Activated CD4-positive, alpha-beta memory T cell treated with anti-CD3 and anti-CD28 coated beads for 36 hours (primary cell): ENCODE results near the gene TP53BP1. TPM values are rescaled to one million over a fixed set of nuclear protein-coding genes. Genes with fewer than 3 reads are reported as not detected.
A peak's percentile ranks its signal among the peaks of the same experiment; 100 is the strongest.

Source experiments
- CTCF ChIA-PET: fragments of 350-600 bp; sonication (Branson Sonifier 250); formaldehyde crosslinking; loops from one replicate; lab custom pipeline; 2021; ENCODE audit warnings: antibody characterized with exemption, inconsistent platforms; lab: Charles Lee
- POLR2A ChIA-PET: fragments of 350-600 bp; sonication (Branson Sonifier 250); formaldehyde crosslinking; loops from one replicate; lab custom pipeline; 2021; ENCODE audit warnings: antibody characterized with exemption; lab: Charles Lee
- DNase-seq: peaks from one replicate; pipeline ENCODE4 v3.0.0-alpha.2; 2020
- H3K27ac Mint-ChIP-seq: one replicate; pipeline ENCODE4 v1.8.0; 2021; ENCODE audit warnings: mixed read lengths
- H3K27me3 Mint-ChIP-seq: one replicate; pipeline ENCODE4 v1.8.0; 2021; ENCODE audit warnings: mixed read lengths
- H3K36me3 Mint-ChIP-seq: one replicate; pipeline ENCODE4 v1.8.0; 2021; ENCODE audit warnings: mixed read lengths
- H3K4me1 Mint-ChIP-seq: one replicate; pipeline ENCODE4 v1.8.0; 2021; ENCODE audit warnings: low read depth, mixed read lengths
- H3K4me3 Mint-ChIP-seq: one replicate; pipeline ENCODE4 v1.8.0; 2021; ENCODE audit warnings: mild to moderate bottlenecking, mixed read lengths
- H3K9me3 Mint-ChIP-seq: one replicate; pipeline ENCODE4 v1.8.0; 2021; ENCODE audit warnings: mixed read lengths
- intact Hi-C: fragments of 100-400 bp; cut with micrococcal nuclease; formaldehyde crosslinking; loops from one replicate; pipeline ENCODE4 v1.15.1; 2023
- total RNA-seq, 2 experiments: library from RNA; stranded (reverse); gene quantifications; one replicate each; pipeline ENCODE4 v1.2.3, GENCODE V29; 2021

TP53BP1 gene
- total RNA-seq, 2 experiments from 2014 or later = 26.4 to 32.0 TPM

DNA sequence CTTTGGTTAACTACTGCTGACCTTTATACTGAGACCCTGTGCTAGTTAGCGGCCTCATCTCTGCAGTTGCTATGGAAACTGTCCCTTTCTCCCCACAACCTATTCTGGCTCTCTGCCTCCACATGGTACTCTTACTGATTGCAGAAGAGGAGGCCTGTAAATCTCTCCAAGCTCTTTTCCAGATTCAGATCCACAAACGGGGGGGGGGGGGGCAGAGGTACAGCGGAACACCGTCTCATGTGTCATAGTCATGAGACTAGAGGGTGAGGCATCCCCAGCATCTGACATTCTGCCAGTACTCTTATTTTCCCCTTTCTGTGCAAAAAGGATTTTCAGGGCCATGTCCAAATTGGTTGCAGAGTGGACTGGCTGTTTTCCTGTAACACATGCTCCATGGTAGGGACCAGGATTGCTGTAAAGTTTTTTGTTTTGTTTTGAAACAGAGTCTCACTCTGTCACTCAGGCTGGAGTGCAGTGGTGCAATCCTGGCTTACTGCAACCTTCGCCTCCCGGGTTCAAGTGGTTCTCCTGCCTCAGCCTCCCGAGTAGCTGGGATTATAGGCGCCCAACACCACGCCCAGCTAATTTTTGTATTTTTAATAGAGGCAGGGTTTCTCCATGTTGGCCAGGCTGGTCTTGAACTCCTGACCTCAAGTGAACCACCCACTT lies 16.2 kb upstream of the TP53BP1 start:
- Mint-ChIP-seq H3K36me3 (no peaks in the 10 kb centered on the region), H3K4me3 (no peak overlapping the region), H3K9me3 (no peaks in the 10 kb centered on the region), H3K4me1 (peaks cover 29% of the 10 kb centered on the region), H3K27ac (no peak overlapping the region), H3K27me3 (no peaks in the 10 kb centered on the region)
- DNase-seq = no peak
- CTCF ChIA-PET = no interaction called here
- POLR2A ChIA-PET = no interaction called here
- intact Hi-C loops = no loop called here

DNA sequence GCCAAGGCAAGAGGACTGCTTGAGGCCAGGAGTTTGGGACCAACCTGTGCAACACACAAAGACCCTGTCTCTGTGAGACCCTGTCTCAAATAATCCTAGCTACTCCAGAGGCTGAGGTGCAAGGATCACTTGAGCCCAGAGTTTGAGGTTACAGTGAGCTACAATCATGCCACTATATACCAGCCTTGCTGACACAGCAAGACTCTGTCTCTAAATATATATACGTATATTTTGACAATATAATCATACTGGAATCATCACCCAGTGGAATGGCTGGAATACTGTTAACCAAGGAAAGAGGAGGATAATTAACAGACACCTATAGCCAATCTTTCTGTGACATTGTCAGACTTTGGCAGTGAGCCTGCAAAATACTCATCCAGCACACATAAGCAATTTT lies 15.5 kb upstream of the TP53BP1 start:
- intact Hi-C loops = no loop called here
- ChIA-PET CTCF (no interaction called here), POLR2A (no interaction called here)
- Mint-ChIP-seq H3K4me3 (no peak overlapping the region), H3K36me3 (no peaks in the 10 kb centered on the region), H3K27me3 (no peaks in the 10 kb centered on the region), H3K27ac (no peak overlapping the region), H3K4me1 (peaks cover 22% of the 10 kb centered on the region), H3K9me3 (no peaks in the 10 kb centered on the region)
- no peak for DNase-seq

DNA sequence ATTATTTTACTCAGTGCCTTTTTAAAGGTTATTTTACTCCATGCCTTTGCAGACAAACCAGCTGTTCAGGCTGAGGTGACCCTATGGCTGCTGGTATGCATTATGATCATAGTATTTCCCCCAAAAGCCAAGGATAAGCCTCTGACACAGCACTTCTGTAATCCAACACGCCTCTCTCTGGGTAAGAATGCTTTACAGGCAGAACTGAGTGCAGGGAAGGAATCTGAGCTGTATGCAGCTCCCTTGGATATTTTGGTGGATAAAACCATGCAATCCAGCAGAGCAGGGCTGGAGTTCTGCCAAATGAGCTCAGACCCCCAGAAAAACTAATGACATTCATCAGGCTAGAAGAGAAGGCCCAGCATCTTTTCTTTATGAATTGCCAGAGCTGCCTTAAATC lies 12.8 kb upstream of the TP53BP1 start:
- Mint-ChIP-seq H3K27ac (no peak overlapping the region), H3K9me3 (no peaks in the 10 kb centered on the region), H3K4me1 (peaks cover 6% of the 10 kb centered on the region), H3K27me3 (no peaks in the 10 kb centered on the region), H3K36me3 (no peaks in the 10 kb centered on the region), H3K4me3 (no peak overlapping the region)
- no peak for DNase-seq
- intact Hi-C loops = no loop called here
- ChIA-PET POLR2A (no interaction called here), CTCF (interaction anchor here (0.7 to 1.8 kb wide), 2 partner anchors 8 to 9 kb away, joined by 3 to 6 read pairs; no protein-coding TSS in a partner anchor)

GRCh38 chr15:43499635-43500034 lies 6.7 kb upstream of the TP53BP1 start:
- H3K4me1 Mint-ChIP-seq = no peaks in the 10 kb centered on the region
- CTCF ChIA-PET = interaction anchor here (0.6 to 0.9 kb wide), 3 partner anchors 15 to 215 kb away, joined by 3 read pairs; no protein-coding TSS in a partner anchor
- H3K27me3 Mint-ChIP-seq = no peaks in the 10 kb centered on the region
- no peaks in the 10 kb centered on the region for H3K9me3 Mint-ChIP-seq
- H3K27ac Mint-ChIP-seq = no peak overlapping the region
- H3K36me3 Mint-ChIP-seq = no peaks in the 10 kb centered on the region
- POLR2A ChIA-PET = no interaction called here
- intact Hi-C loops = no loop called here
- no peak overlapping the region for H3K4me3 Mint-ChIP-seq
- no peak for DNase-seq

- Mint-ChIP-seq H3K27me3 (no peaks in the 10 kb centered on the region), H3K27ac (no peak overlapping the region), H3K4me1 (no peaks in the 10 kb centered on the region), H3K36me3 (no peaks in the 10 kb centered on the region), H3K9me3 (no peaks in the 10 kb centered on the region), H3K4me3 (no peak overlapping the region)
- POLR2A ChIA-PET = no interaction called here
- intact Hi-C loops = no loop called here
- CTCF ChIA-PET = no interaction called here
- no peak for DNase-seq
Measured at GRCh38 chr15:43498990-43499389, 6.0 kb upstream of the TP53BP1 start.

DNA sequence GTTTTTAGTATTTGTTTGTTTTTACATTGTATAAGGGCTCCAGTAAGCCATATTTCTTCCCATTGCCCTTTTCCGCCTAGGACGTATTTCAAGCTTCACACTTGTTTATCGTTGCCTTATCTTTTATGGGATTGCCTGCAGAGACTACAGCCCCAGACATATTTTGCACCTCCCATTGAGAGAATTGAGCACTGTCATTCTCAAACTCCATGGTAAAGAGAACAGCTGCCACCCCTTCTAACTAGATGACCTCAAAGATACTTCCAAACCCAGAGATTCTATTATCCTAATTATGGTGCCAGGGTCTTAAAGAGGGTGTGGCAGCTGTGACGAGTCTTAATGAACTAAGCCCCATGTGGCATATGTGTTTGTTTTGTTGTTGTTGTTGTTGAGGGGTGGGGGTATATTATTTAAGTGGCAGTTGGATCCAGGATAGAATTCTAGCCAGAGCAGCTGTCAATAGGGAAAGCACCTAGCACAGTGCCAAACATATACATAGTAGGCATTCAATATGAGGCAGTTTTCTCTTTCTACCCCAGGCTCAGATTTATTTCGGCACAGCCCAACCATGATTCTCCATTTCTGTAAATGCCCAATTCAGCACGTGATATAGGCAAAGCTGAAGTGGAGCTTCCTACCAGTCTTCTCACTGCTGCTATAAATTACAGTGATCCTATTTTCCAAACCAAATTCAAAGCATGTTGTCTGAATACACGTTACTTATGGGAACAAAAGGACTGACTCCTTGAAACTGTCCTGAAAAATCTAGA lies 932 bp upstream of the TP53BP1 start:
- H3K4me3 Mint-ChIP-seq = peak overlapping the region; percentile 87
- no peaks in the 10 kb centered on the region for H3K9me3 Mint-ChIP-seq
- intact Hi-C loops = loop anchor here (1.0 to 5.0 kb wide), 2 partner anchors 16 to 52 kb away; no protein-coding TSS in a partner anchor
- peaks cover 24% of the 10 kb centered on the region for H3K4me1 Mint-ChIP-seq
- no peaks in the 10 kb centered on the region for H3K27me3 Mint-ChIP-seq
- peak overlapping the region; percentile 88 for H3K27ac Mint-ChIP-seq
- ChIA-PET POLR2A (interaction anchor here (1.4 to 3.2 kb wide), 2 partner anchors 8 to 17 kb away, joined by 5 to 22 read pairs; no protein-coding TSS in a partner anchor), CTCF (interaction anchor here (1.3 to 4.4 kb wide), 5 partner anchors 10 to 118 kb away, joined by 3 to 23 read pairs (median 13); no protein-coding TSS in a partner anchor)
- H3K36me3 Mint-ChIP-seq = peaks cover 14% of the 10 kb centered on the region
- no peak for DNase-seq

- DNase-seq = no peak
- H3K27ac Mint-ChIP-seq = peak overlapping the region; percentile 88
- intact Hi-C loops = loop anchor here (5.0 kb wide), 1 partner anchor 50 kb away; no protein-coding TSS in a partner anchor
- peaks cover 21% of the 10 kb centered on the region for H3K36me3 Mint-ChIP-seq
- H3K4me1 Mint-ChIP-seq = peaks cover 25% of the 10 kb centered on the region
- ChIA-PET CTCF (interaction anchor here (0.7 to 4.4 kb wide), 4 partner anchors 19 to 946 kb away, joined by 3 to 23 read pairs (median 14); no protein-coding TSS in a partner anchor), POLR2A (interaction anchor here (3.2 kb wide), 1 partner anchor 19 kb away, joined by 22 read pairs; no protein-coding TSS in a partner anchor)
- peak overlapping the region; percentile 87 for H3K4me3 Mint-ChIP-seq
- no peaks in the 10 kb centered on the region for H3K27me3 Mint-ChIP-seq
- H3K9me3 Mint-ChIP-seq = no peaks in the 10 kb centered on the region
Measured at GRCh38 chr15:43492266-43492665, 690 bp downstream of the TP53BP1 start.

DNA sequence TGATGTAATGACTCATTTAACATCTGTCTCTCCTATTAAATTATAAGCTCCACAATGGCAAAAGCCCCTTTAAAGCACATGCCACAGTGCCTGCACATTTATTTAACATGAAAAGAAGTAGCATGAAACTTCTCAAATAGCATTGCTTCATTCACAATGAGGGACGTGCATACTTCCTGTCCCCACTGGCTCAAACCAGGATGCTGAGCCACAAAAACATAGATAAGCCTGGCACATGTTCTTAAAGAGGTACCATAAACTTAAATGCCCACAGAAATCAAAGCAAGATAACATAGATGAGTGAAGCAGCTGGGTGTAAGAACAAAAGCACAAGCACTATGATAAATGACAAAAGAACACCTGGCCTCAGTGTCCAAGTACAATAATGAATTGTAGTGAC lies 3.8 kb downstream of the TP53BP1 start:
- H3K36me3 Mint-ChIP-seq = peaks cover 24% of the 10 kb centered on the region
- peaks cover 25% of the 10 kb centered on the region for H3K4me1 Mint-ChIP-seq
- ChIA-PET CTCF (interaction anchor here (0.6 to 1.1 kb wide), 2 partner anchors 22 to 65 kb away, joined by 4 read pairs; no protein-coding TSS in a partner anchor), POLR2A (no interaction called here)
- no peak overlapping the region for H3K27ac Mint-ChIP-seq
- intact Hi-C loops = no loop called here
- H3K4me3 Mint-ChIP-seq = no peak overlapping the region
- H3K27me3 Mint-ChIP-seq = no peaks in the 10 kb centered on the region
- no peak for DNase-seq
- H3K9me3 Mint-ChIP-seq = no peaks in the 10 kb centered on the region

DNA sequence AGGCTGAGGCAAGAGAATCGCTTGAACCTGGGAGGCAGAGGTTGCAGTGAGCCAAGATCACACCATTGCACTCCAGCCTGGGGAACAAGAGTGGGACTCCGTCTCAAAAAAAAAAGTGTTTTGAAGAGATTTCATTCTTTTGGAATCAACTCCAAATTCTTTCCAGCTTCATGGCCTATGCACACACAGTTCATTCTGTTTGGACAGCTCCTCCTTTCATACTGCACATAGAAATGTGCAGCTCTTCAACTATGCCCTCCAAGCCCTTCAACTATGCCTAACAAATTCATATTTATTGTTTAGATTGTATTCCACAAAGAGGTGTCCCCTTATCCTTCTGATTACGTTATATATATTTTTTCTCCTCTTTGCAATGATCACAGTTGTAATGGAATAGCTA lies 4.2 kb downstream of the TP53BP1 start:
- H3K27ac Mint-ChIP-seq = no peak overlapping the region
- POLR2A ChIA-PET = no interaction called here

GRCh38 chr15:43487271-43487895 lies 5.6 kb downstream of the TP53BP1 start:
- Mint-ChIP-seq H3K36me3 (peaks cover 21% of the 10 kb centered on the region), H3K4me1 (peaks cover 16% of the 10 kb centered on the region), H3K9me3 (no peaks in the 10 kb centered on the region), H3K27ac (no peak overlapping the region), H3K27me3 (no peaks in the 10 kb centered on the region), H3K4me3 (no peak overlapping the region)
- ChIA-PET POLR2A (no interaction called here), CTCF (no interaction called here)
- DNase-seq = no peak
- intact Hi-C loops = no loop called here

More for the DNA sequence above, 4.2 kb downstream of the TP53BP1 start:
- H3K4me3 Mint-ChIP-seq = no peak overlapping the region
- CTCF ChIA-PET = interaction anchor here (0.6 to 1.1 kb wide), 2 partner anchors 23 to 65 kb away, joined by 4 read pairs; no protein-coding TSS in a partner anchor
- H3K36me3 Mint-ChIP-seq = peaks cover 24% of the 10 kb centered on the region
- intact Hi-C loops = no loop called here
- DNase-seq = no peak
- H3K27me3 Mint-ChIP-seq = no peaks in the 10 kb centered on the region
- H3K4me1 Mint-ChIP-seq = peaks cover 24% of the 10 kb centered on the region
- H3K9me3 Mint-ChIP-seq = no peaks in the 10 kb centered on the region

GRCh38 chr15:43484455-43484854 lies 8.5 kb downstream of the TP53BP1 start:
- no peaks in the 10 kb centered on the region for H3K27me3 Mint-ChIP-seq
- H3K36me3 Mint-ChIP-seq = peaks cover 17% of the 10 kb centered on the region

More at GRCh38 chr15:43484455-43484854, 8.5 kb downstream of the TP53BP1 start:
- intact Hi-C loops = no loop called here
- H3K27ac Mint-ChIP-seq = no peak overlapping the region
- no peak for DNase-seq
- peaks cover 7% of the 10 kb centered on the region for H3K4me1 Mint-ChIP-seq
- POLR2A ChIA-PET = no interaction called here
- H3K9me3 Mint-ChIP-seq = no peaks in the 10 kb centered on the region
- CTCF ChIA-PET = interaction anchor here (1.1 to 1.9 kb wide), 3 partner anchors 12 to 30 kb away, joined by 3 to 9 read pairs (median 5); no protein-coding TSS in a partner anchor
- no peak overlapping the region for H3K4me3 Mint-ChIP-seq
